Fibroblast of villous mesenchyme (primary cell): ENCODE measurements around the gene NEURL1B. TPM values are rescaled to one million over a fixed set of nuclear protein-coding genes. Genes with fewer than 3 reads are reported as not detected.
A peak's percentile ranks its signal among the peaks of the same experiment; 100 is the strongest.

Experiments
- DNase-seq: peaks from one replicate; pipeline ENCODE4 v3.0.0-alpha.2; 2010; ENCODE audit warnings: low read depth
- H3K4me3 ChIP-seq: 2 replicates; pipeline ENCODE4 v1.5.1; 2011; ENCODE audit warnings: low read depth, mild to moderate bottlenecking, low read length
- CTCF ChIP-seq: IDR thresholded peaks from 2 replicates; pipeline ENCODE4 v1.5.1; 2012; ENCODE audit warnings: low read depth, mild to moderate bottlenecking, low read length; ENCODE audit not compliant: insufficient read depth
- total RNA-seq: library from RNA; depleted of rRNA; stranded (reverse); fragments of >200 nt; gene quantifications from 2 replicates; pipeline ENCODE4 v1.2.3, GENCODE V29; 2012

NEURL1B gene
- total RNA-seq, 1 donor: 4.3 TPM

- DNase-seq: no peak
- H3K4me3 ChIP-seq: no peak overlapping the region
Observed at GRCh38 chr5:172731680-172732074, 90.6 kb downstream of the NEURL1B start.

GRCh38 chr5:172732201-172732865 is 91.3 kb downstream of the NEURL1B start:
- no peak overlapping the region for H3K4me3 ChIP-seq
- no peak for DNase-seq
- no peak for TF ChIP-seq CTCF

More at GRCh38 chr5:172731680-172732074, 90.6 kb downstream of the NEURL1B start:
- TF ChIP-seq CTCF: no peak

- peak; percentile 99 for DNase-seq
- no peak overlapping the region for H3K4me3 ChIP-seq
- no peak for TF ChIP-seq CTCF
Observed at GRCh38 chr5:172733131-172733973, 92.3 kb downstream of the NEURL1B start.

GRCh38 chr5:172733974-172734346 is 92.9 kb downstream of the NEURL1B start:
- DNase-seq: no peak
- no peak overlapping the region for H3K4me3 ChIP-seq

GRCh38 chr5:172735141-172735831 is 94.2 kb downstream of the NEURL1B start:
- DNase-seq: no peak
- no peak overlapping the region for H3K4me3 ChIP-seq
- TF ChIP-seq CTCF: no peak

More at GRCh38 chr5:172733974-172734346, 92.9 kb downstream of the NEURL1B start:
- TF ChIP-seq CTCF: no peak

GRCh38 chr5:172736508-172737135 is 95.6 kb downstream of the NEURL1B start:
- no peak for DNase-seq
- no peak overlapping the region for H3K4me3 ChIP-seq
- TF ChIP-seq CTCF: peak; percentile 6
